ENCODE measurements around the gene ADH4.
"Not testable (repeated sequence)": the region's sequence is repeated elsewhere in the genome, so short reads cannot be mapped to it uniquely, and the experiment has no call there.

ADH4 gene

DNA sequence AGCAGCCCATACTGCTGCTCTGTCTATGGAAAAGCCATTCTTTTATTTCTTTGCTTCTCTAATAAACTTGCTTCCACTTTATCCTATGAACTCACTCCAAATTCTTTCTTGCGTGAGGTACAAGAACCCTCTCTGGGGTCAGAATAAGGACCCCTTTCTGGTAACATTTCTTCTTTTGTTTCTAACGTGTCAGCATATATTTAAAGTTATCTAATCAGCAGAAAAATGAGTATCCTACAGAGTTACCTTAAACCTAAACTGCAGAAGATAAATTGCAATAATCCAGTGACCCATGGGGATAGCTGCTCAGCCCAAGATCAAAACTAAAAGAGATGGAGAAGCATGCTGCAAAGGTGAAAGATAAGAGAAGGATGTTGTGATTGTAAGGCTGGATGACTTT is 59.5 kb downstream of the ADH4 start:
- DNase-seq (ENCODE audit: insufficient read length, low spot score) (no peak), FAIRE-seq (no peak)

DNA sequence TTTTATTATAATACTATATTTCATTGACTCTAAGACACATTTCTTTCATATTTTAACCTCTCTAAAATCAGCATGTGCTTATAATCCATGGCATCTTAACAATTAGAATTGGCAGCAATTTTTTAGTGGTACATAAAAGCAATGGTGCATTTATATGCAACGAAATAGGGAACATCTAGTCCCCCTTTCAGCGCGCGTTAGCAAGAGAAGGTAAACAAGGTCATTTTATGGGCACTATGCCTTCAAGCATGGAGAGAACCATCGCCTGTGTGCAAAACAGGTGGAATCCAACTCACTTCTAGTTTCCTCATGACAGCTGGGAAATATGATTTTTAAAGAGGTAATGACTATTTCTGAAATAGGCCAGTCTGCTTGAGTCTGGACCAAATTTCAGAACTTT is 61.9 kb downstream of the ADH4 start:
- DNase-seq (ENCODE audit: insufficient read length, low spot score) (no peak), FAIRE-seq (no peak)

DNA sequence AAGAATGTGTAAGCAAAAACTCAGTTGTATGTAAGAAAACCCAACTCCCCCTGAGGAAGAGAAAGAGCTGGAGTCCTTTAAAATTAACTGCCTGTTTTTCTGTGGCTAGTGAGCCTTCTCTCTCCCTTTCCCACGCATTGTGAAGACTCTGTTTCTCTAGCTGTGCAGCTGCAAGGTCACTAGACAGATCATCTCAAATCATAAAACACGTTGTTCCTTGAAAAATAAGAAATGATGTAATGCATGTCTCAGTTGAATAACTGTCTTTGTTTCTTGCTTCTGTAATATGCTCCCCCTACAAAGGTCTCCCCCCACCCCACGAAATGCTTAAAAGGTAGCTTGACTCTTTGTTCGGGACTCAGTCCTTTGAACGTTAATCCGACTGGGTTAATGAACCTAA is 63.2 kb downstream of the ADH4 start:
- not testable (repeated sequence) for FAIRE-seq; DNase-seq (ENCODE audit: insufficient read length, low spot score)

DNA sequence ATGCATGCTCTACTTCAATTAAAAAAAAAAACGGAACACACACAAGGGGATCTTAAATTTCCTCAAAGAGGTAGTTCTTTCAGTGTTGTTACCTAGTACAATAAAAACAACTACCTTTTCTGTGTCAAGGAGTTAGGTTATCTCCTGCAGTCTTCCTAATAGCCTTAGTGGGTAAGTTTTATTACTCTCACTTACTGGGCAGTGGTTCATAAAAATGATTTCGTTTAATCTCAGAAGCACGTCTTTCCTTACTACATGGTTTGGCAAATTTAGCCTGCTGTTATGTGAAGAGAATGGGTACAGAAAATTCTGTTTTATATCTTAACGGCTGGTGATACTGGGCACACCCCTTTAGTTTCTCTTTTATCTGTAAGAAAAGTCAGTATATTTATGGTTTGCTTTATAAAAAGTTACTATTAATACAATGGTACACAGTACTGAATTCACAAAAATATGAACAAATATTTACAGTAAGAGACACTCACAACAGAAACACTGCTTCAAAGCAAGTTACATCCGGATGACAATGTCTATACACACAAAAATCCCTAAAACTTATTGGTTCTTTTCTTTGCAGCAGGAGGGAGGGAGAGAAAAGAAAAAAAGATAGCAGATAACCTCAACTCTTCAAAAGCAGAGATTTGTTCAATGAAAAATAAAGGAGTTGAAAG is 64.3 kb downstream of the ADH4 start:
- FAIRE-seq (no peak), DNase-seq (ENCODE audit: insufficient read length, low spot score) (no peak)

DNA sequence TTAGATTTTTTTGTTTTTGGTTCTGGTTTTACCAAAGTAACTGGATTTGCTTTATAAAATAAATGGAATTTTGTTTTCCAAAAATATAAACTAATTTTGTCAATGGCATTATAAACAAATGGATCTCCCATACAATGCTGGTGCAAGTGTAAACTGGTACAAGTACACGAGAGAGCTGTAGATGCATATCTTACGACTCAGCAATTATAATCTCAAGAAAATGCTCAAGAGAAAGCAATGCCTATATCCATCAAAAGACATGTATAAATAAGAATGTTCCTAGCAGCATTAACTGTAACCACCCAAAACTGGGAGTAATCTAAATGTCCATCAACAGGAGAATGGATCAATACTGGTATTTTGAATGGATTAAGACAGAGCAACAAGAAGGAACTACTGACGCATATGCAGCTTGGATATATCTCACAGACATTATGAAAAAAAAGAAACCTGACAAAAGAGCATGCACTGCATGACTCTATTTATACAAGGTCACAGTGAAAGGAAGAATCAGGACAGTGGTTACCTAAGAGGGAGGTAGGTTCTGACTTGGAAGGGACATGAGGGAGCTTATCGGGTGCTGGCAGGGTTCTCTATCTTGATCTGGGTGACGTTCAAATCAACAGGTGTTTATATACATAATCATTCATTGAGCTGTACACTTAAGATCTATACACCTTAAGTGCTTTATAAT is 65.0 kb downstream of the ADH4 start:
- FAIRE-seq (no peak), DNase-seq (ENCODE audit: insufficient read length, low spot score) (no peak)

DNA sequence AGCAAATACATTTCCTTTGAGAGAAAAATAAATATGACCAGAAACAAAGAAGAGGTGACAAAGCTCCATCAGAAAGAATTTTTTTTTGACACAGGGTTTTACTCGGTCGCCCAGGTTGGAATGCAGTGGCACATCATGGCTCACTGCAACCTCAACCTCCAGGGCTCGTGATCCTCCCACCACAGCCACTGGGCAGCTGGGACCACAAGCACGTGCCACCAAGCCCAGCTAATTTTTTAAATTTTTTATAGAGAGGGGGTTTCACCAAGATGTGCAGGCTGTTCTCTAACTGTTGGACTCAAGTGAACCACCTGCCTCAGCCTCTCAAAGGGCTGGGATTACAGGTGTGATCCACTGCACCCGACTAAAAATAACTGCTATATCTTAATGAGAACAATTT is 65.8 kb downstream of the ADH4 start:
- no peak for FAIRE-seq

DNA sequence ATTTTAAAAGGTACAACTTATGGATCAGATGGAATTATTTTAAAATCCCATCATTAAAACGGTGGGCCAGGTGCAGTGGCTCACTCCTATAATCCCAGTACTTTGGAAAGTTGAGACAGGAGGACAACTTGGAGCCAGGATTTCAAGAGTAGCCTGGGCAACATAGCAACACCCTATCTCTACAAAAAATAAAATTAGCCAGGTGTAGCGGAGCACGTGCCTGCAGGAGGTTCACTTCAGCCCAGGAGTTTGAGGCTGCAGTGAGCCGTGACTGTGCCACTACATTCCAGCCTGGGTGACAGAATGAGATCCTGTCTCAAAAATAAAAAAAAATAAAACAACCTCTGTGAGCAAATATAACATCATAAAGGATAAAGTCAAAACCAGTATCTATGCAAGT is 66.9 kb downstream of the ADH4 start:
- DNase-seq (ENCODE audit: insufficient read length, low spot score) = no peak
- no peak for FAIRE-seq

More for the DNA sequence above, 65.8 kb downstream of the ADH4 start:
- DNase-seq (ENCODE audit: insufficient read length, low spot score) = no peak

DNA sequence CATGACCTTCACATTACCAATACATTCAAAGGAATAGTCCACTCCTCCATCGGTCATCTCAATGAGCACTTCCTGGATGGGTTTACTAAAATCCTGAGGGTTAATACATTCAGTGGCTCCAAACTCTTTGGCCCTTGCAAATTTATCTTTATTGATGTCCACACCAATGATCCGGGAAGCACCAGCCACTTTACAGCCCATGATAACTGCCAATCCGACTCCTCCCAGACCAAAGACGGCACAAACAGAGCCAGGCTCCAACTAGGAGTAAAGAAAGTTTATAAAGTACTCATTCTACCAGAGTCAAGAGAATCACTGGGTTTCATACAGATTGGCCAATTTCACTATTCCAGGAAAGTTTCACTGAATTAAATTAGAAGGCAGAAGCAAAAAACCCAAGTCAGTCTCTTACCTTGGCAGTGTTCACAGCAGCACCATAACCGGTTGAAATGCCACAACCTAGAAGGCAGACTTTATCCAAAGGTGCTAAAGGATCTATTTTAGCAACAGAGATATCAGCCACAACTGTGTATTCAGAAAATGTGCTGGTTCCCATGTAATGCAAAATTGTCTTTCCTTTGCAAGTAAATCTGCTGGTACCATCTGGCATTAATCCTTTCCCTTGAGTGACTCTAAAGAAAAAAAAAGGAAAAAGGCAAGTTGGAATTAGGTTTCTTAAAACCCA is 67.7 kb downstream of the ADH4 start:
- FAIRE-seq = no peak

DNA sequence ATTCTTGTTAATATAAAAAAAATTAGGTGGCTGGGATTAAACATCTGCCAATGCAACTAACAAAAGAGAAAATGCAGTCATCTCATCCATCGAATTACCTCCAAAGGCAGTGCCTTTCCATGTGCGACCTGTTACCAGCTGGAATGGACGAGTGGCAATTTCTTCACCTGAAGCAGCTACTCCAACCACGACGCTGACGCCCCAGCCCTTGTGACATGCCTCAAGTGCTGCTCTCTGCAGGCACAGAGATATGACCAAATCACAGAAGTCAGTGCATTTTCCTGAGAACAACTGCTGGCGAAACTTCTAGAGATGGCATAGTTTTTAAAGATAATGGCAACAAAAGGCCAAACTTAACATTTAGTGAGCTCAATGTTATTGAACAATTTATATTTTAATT is 69.3 kb downstream of the ADH4 start:
- FAIRE-seq (no peak), DNase-seq (ENCODE audit: insufficient read length, low spot score) (no peak)

More for the DNA sequence above, 67.7 kb downstream of the ADH4 start:
- no peak for DNase-seq (ENCODE audit: insufficient read length, low spot score)
